Measurements from ENCODE around the gene RGS19.

Gene RGS19

DNA sequence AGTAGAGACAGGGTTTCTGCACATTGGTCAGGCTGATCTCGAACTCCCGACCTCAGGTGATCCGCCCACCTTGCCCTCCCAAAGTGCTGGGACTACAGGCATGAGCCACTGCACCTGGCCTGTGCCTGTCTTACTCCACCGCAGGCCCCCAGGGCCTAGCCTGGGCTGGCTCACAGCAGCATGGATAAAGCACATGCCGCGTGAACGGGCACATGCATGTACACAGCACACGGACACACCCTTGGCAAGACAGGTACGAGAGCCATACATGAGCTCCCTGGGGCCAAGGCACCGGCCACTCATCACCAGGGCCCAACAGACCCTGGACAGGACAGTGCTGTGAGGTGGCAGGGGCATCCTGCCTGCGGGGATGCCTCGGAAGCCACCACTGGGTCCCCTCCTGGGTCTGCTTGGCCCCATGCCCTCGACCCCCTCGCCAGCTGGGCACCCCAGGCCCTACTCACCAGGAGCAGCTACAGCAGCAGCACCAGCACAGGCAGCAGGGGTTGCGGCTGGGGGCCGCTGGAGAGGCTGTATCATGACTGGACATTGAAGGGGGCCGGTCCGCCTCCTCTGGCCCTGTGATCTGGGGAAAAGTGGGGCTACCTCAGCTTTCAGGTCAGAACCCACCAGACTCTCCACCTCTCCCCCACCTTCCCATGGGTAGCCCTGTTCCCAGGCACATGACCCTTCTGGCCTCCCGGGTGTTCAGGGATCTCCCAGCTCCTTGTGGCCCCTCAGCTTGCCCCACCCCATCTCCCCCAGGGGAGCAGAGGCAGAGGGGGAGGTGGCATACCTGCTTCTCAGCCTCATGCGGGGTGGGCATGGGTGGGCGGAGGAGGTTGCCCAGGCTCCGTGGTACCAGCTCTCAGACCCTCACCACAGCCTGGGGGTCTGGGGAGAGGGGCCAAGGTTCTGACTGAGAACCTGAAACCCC is 3.0 kb downstream of the RGS19 start:
- no peak for DNase-seq (ENCODE audit: low read depth)

DNA sequence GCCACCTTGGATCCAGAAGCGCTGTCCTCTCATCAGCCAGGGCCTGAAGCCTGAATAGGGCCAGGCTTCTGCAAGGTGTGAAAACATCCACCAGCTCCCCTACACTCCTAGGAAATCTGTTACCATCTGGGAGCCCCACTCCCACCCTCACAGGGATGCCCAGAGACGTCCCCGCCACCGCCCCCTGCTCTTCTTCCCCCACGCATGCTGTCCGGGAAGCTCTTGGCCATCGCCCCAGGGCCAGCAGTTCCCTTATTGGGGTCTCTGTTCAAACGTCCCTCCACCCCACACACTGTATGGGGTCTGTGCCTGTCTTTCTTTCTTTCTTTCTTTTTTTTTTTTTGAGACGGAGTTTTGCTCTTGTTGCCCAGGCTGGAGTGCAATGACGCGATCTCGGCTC is 3.8 kb downstream of the RGS19 start:
- no peak for DNase-seq (ENCODE audit: low read depth)

DNA sequence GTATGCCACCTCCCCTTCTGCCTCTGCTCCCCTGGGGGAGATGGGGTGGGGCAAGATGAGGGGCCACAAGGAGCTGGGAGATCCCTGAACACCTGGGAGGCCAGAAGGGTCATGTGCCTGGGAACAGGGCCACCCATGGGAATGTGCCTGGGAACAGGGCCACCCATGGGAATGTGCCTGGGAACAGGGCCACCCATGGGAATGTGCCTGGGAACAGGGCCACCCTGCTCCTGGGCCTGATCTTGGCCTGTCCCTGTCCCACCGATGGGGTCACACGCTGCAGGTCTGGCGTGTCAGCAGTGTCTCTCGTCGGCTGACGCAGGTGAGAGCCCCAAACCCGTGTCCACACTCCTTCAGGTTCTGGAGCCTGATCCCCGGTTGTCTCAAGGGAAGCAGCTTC is 4.4 kb downstream of the RGS19 start:
- no peak for DNase-seq (ENCODE audit: low read depth)

DNA sequence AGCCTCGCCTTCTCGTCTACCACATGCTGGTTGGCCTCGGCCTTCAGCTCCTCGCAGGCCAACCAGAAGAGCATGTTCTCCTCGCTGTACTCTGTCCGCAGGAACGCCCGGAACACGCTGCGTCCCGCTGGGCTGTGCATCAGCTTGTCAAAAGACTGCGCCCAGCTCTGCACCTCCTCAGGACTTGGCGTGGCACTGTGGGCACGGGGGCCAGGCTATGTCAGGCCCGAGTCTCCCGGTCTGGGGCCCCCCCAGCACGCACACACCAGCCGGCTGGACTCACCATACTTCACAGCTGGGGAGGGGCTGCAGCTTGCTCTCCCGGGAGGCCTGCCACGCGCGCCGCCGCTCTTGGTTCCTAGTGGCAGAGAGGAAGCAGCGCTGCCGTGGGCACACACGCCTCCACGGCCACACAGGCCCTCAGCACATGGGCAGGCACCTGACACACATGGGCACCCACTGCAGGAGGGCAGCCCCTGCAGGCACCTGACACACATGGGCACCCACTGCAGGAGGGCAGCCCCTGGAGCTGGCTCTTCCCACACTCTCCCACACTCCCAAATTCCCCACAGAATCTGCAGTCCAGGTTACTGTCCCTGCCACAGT is 5.0 kb downstream of the RGS19 start:
- no peak for DNase-seq (ENCODE audit: low read depth)

DNA sequence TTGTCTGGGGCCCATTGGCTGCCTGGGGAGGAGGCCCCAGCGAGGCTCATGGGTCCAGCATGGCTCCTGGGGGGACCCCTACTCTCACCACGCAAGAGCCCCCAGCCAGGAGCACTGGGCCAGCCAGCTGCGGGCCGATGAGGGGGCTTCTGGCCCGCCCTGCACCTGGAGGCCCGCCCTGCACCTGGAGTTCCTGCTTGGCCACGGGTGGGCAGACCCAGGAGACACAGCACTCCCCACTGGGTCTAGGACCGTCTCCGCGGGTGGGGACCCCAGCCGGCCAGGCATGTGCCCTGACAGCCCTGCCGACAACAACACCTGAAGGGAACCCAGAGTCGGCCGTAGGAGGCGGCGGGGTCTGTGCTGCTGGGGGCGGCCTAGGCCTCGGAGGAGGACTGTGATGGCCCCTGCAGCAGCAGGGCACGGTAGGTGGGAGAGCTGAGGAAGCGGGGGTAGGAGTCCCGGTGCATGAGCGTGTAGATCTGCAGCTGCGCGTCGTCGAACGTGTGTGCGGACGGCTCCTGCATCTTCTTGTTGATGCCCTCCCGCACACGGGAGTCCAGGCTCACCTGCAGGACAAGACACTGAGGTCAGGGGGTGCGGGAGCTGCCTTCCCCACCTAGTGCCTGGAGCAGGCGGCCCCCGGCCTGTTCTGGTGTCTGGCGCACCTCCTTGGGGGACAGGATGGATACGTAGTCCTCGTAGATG is 5.7 kb downstream of the RGS19 start:
- no peak for DNase-seq (ENCODE audit: low read depth)

DNA sequence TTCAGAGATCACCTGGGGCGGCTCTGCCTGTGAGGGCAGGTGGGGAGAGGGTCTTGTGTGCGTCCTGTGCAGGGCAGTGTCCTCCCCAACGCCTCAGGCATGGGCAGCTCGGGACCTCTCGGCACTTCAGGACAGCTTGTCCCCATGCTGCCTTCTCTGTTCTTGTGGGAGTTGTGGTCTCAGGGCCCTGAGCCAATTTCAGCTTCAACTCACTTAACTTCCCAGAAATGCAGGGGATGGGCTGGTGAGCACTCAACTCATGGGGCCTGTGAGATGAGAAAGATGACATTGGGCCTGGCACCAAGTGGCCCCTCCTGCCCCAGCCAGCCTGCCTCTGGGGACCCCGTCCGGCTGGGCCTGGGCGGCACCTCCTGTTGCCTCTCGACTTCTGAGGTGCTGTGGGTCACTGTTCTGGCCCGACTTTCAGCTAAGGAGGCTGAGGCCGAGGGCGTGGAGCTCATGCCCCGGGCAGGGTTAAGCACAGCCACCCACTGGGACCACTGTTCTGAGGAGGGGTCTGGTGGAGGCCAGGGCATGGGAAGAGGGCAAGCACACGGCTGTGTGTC is 6.7 kb downstream of the RGS19 start:
- no peak for DNase-seq (ENCODE audit: low read depth)

DNA sequence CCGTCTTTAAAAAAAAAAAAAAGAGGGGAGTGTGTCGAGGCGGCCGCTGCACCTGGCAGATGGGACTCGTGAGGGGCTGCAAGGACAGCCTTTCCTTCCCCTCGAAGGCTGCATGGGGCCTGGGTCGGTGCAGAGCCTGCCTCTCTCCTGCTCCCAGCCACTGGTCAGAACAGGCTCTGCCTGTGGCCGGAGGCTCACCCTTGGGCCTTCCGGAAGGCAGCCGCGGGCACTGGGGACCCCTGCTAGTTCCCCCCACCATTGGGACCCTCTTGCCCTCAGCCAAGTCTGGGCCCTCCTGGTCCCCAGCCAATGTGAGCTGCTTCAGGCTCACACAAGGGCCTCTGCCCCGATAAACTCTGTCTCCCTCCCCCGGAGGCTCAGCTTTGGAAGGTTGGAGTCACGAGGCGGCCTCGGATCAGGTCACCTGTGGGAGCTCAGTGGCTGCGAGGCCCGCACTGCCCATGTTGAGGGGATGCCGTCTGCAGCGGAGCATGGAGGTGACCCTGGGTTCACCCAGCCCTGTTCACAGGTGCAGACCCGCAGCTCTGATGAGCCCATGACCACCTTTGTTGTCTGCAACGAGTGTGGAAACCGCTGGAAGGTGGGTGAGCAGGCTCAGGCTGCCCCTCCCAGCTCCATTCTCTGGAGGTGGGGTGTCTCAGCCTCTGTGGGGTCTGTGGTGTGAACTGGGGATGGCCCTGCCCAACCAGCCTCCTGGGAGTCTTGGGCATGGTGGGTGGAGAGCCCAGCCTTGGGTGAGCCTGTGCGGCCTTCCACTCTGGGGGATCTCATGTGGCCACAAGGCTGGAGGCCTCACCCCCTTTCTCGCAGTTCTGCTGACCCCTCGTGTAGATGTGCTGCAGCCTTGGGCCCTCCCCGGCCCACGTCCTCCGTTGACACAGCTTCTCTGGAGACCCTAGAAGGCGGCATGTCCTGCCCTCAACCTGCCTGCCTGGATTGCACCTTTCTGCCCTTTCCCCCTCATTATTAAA is 7.7 kb downstream of the RGS19 start:
- DNase-seq (ENCODE audit: low read depth) = no peak

DNA sequence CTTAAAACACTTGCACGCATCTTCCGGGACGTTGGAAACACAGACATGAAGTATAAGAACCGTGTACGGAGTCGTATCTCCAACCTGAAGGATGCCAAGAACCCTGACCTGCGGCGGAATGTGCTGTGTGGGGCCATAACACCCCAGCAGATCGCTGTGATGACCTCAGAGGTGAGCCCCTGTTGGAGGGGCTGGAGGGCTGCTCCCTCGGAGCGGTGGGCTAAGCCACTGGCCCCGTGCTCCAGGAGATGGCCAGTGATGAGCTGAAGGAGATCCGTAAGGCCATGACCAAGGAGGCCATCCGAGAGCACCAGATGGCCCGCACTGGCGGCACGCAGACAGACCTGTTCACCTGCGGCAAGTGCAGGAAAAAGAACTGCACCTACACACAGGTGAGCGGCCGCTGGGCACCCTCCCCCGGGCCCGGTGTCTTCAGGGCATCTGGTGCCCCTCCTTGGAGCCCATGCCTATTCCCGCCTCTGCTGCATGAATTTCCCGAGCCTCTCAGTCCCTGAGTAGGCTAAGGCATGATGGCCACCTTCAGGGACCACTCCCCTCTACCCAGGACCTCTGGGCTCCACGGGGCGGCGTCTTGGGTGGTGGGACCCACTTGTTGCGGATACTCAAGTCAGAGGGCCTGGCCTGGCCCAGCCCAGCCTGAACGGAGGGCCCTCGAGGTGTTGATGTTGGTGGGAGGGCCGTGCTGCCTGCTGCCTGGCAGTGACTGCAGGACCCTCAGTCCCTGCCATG is 8.9 kb downstream of the RGS19 start:
- DNase-seq (ENCODE audit: low read depth) = no peak

DNA sequence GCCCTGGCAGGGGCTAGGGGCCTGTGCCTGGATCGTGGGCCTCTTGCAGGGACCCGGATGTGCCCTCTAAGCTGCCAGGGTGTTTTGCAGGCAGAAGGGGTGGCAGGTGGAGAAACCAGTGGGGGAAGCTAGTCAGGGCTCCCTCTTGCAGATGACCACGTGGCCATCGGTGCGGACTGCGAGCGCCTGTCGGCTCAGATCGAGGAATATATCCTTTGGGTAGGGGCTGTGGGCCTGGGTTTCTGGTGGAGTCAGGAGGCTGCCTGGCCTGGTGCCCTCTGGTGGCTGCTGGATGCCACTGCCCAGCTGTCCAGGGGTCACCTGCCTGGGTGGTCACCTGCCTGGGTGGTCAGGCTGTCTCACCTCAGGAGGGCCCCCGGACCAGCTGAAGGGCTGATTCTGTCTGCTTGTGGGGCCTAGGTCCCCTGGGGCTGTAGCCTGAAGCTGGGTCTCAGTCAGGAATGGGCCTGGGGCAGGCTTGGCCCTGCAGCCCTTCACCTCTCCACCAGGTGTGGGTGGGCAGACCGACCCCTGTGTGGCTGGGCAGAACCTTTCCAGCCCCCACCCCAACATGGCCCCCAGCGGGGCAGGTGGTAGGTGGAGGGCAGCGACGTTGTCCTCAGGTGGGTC is 9.6 kb downstream of the RGS19 start:
- DNase-seq (ENCODE audit: low read depth) = peak; percentile 32

DNA sequence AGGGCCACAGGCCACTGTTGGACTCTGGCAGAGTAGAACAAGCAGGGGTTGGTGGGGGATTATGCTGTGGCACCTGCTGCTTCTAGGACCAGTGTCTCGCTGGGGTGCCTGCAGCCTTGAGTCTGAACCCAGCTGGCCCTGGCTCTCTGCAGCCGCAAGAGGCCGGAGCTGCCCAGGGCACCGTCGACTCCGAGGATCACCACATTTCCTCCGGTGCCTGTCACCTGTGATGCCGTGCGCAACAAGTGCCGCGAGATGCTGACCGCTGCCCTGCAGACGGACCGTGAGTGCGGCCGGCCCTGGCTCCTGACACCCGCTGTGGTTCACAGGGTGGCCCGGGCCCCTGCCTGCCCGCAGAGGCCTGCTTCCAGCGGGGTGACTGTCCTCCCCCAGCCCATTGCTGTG is 10.1 kb downstream of the RGS19 start:
- DNase-seq (ENCODE audit: low read depth) = no peak

DNA sequence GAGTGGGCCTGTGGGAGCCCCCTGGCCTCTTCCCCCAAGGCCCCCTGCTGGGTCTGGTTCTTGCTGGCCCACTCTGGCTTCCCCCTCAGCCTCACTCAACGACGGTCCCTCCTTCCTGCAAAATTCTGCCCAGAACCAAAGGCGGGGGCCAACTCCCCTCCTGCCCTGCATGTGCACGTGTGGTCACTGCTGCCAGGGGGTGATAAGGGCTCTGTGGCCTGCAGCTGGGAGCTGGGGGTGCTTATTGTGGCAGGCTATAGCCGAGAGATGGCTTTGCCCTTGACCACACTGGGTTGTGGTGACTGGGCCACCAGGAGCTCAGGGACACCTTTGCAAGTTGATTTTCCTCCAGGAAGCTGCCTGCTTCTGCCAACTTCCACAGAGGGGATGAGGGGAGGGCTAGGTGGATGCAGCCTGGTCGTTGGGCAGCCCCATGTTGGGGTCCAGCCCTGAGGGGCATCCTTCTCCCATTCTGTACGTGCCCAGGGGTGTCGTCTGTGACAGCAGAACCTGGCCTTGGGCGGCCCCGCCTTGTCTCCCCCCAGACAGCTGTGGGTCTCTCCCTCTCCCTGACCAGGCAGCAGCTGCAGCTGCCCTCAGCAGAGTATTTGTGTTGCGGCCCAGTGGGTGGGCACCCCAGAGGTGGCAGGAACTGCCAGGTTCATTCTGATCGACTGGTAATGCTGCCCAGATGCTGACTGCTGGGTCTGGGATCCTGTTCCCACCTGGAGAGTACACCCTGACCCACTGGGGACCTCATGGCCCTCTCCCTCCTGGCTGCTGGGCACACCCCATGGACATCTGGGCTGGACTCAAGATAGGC is 10.7 kb downstream of the RGS19 start:
- DNase-seq (ENCODE audit: low read depth) = no peak

DNA sequence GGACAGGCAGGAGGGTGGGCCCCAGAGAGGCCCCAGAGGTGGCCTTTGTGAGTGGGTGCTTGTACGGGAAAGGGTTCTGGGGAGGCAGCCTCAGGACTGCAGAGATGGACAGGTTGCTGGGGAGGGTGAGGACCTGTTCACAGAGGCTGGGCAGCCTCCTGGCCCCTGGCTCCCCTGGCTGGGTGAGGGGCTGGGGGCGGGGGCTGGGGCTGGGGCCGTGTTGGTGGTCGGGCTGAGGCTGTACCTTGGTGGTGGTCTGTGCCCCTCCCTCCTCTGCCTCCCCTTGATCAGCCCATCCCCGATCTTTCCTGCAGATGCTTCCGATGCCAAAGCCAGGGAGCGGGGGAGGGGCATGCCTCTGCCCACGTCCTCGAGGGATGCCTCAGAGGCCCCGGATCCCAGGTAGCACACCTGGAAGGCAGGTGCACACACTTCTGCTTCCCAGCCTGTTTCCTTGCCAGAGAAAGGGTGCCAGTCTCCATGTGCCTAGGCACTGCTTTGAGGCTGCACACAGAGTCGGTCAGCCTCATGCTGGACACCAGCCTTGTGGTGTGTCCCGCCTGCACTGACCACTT is 11.5 kb downstream of the RGS19 start:
- no peak for DNase-seq (ENCODE audit: low read depth)

DNA sequence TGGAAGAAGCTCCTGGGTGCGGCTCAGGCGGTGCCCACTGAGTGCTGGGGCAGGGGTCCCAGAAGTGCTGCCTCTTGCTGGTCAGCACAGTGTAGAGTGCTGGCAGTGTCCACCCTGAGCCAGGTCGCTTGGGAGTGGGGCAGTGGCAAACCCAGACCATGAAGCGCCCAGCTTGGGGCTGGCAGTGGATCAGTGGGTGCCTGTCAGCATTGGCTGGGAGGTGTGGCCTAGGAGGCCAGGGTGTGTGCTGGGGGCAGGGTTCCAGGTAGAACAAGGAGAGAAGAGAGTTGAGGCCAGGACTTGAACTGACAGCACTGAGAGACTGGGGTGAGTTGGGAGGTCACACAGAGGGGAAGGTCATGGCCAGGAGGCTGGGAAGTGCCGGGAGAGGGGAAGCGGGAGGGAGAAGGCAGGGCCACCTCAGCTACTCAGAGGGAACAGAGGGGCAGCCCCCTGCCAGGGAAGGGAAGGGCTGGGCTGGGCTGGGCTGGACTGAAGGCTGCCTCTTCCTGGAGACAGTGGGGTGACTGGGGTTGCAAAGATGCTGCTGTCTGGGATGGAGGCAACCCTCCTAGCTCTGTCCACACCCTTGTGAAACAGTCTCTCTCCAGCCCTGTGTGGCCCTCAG is 12.2 kb downstream of the RGS19 start:
- DNase-seq (ENCODE audit: low read depth) = no peak

DNA sequence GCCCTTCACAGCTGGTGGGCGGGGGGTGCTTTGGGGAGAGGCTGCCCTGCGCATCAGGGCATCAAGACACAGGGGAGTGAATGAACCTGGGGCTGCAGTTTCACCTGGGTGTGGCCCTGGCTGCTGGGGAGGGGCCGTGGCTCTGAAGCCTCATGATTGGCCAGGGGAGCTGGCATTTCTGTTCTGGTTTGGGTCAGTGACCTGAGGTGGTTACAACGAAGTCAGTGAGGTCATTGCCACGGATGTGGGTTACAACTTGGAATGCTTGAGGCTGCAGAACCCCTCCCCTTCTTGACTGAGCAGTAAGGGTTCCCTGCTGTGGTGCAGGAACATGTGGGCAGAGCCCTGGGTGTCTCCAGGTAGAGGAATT is 13.4 kb downstream of the RGS19 start:
- DNase-seq (ENCODE audit: low read depth) = peak; percentile 88

DNA sequence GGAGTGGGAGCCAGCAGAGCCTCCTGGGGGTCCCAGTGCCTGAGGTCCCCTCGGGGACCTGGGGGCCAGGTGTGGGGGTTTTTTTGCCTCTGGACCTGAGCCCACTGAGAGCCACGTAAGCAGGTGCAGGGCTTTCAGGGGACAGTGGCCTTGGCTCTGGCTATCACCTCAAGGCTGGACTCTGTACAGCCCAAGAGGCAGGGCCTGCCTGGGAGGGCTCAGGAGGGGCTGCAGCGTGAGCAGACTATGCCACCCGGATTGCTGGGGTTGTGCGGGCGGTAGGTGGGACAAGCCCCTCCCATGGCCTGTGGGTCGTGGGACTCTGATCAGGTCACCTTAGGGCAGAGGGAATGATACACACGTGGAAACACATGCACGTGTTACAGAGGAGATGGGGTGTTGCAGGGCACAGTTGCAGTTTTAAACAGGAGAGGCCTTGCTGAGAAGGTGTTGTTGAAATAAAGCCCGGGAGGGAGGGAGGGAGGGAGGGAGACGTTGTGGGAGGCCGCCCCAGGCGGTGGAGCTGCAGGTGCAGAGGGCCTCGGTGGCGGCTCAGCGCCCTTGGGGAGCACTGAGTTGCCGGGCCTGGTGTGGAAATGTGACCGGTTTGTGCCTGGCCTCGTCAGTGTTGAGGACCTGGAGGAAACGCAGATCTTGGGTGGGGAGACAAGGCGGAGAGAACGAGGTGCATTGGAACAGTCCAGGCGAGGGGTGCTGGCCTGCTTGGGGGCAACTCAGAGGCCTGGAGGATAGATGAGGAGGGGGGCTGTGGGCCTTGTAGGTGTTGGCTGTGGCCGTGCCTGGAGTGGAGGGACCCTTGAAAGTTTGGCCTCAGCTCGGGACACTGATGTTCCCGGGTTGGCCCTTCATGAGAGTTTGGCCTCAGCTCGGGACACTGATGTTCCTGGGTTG is 14.0 kb downstream of the RGS19 start:
- DNase-seq (ENCODE audit: low read depth) = no peak

DNA sequence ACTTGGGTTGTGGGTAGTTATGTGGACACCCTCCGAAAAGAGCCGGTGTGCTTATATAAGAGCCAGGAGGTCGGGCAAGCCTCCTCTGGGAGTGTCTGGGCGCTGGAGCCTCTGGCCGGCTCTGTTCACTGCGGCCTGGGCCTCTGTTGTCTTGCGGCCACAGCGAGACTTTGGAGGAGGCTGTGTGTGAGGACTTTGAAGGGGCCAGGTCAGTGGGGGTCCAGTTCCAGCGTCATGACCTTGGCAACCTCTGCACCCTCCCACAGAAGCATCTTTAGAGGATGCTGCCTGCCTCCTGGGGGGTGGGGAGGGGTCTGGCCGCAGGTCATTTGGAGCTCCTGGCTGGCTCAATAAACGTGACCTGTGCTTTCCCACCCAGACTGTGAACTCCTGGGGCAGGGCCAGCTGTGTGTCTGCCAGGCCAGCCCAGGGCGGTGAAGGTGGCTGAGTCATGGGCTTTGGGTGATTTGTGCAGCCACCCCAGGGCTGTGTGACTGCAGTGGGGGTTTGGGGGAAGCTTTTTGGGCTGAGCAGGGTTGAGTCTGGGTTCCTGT is 15.1 kb downstream of the RGS19 start:
- DNase-seq (ENCODE audit: low read depth) = peak; percentile 80
